OCI-M2 (cell line): ENCODE measurements around the gene HSD17B14.
"Not testable (repeated sequence)": the region's sequence is repeated elsewhere in the genome, so short reads cannot be mapped to it uniquely, and the experiment has no call there.

Source experiments
- DNase-seq: peaks from one replicate; lab custom pipeline; 2025; ENCODE audit not compliant: unreplicated experiment; lab: John Stamatoyannopoulos, UW

The HSD17B14 gene

DNA sequence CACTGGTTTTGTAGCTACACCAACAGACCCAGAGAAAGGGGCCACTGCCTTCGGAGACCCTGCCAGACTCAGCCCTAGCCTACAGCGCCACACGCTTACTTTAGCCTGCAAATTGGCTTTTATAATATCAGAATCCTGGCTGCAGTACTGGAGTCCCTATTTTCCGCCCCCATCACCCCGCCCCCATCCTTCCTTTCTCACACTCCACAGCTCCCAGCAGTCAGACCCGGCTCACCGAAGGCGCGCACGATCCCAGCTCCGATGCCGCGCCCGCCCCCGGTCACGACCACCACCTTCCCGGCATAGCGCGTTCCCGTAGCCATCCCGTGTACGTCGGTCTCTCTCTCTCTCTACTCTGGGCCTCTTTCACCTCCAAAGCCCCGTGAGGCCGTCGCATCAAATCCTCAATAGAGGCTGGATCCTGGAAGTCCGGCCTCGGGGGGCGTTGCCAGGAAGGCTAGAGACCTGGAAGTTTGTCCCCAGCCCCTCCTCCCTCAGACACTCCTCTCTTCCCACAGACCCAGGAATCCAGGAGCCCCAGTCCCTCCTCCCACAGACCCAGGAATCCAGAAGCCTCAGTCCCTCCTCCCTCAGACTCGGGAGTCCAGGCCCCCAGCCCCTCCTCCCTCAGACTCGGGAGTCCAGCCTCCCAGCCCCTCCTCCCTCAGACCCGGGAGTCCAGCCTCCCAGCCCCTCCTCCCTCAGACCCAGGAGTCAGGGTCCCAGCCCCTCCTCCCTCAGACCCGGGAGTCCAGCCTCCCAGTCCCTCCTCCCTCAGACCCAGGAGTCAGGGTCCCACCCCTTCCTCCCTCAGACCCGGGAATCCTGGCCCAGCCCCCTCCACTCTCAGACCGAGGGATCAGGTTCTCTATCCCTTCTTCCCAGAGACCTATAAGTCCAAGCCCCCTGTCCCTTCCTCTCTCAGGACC, at the start of gene HSD17B14:
TSS of gene HSD17B14 (minus strand) at position 403 of the 929 bp plus-strand sequence. CDS start at position 323, 80 bp downstream.
- no peak for DNase-seq

DNA sequence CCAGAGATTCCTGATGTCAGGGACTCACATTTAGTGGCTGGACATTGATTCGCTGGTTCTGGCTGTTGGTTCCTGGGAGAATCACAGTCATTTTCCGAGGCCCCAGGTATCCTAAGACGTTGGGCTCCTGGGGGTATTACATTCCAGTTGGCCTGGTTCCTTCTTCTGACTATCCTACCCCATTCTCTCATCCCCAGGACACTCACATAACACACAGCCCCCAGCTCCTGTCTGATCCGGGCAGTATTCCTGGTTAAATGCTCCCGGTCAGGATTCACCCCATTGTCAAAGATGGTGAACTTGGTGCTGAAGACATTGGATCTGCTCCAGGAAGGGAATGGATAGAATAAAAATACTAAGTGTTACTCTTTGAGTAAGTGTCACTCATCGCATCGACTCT, 47.4 kb upstream of the HSD17B14 start:
- no peak for DNase-seq

DNA sequence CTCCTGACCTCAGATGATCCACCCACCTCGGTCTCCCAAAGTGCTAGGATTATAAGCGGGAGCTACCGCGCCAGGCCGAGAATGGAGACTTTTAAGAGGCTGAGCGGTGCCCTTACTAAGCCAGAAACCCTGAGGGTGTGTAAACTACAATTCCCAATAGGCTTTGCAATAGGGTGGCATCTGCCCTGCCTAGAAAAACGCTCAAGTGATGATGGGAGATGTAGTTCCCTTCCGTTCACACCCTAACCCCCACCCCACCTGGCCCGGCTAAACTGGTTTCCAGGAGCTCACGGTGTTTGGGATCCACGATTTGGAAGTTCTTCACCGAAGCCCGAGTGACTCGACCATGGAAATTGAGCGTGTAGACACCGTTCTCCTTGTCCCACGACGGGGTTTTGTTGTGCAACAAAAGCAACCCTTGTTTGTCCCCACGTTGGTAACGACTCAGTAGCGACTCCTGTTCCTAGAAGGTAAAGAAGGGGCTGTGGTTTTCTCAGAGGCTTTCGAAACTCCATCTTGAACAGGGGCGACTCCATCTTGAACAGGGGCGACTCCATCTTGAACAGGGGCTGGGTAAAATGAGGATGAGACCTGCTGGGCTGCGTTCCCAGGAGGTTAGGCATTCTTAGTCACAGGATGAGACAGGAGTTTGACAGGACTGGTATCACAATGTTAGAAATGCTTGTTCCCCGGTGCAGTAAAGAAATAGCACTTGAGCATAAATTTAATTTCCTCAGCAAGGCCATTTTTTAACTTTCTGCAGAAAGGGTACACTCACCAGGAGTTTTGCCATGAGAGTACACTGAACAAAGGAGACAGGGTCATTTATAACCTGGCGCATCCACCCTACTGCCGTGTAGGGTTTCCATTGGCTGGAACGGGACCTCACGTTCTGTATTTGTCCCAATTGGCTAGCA, 45.7 kb upstream of the HSD17B14 start:
- no peak for DNase-seq

DNA sequence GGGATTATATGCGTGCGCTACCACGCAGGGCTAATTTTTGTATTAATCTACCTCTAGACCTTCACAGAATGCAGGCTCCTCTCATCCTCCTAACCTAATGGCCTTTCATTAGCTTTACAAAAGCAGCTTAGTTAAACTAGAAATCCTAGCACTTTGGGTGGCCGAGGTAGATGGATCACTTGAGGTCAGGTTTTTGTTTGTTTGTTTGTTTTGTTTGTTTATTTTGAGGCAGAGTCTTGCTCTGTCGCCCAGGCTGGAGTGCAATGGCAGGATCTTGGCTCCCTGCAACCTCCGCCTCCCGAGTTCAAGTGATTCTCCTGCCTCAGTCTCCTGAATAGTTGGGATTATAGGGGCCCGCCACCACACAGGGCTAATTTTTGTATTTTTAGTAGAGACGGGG, 43.4 kb upstream of the HSD17B14 start:
- not testable (repeated sequence) for DNase-seq

DNA sequence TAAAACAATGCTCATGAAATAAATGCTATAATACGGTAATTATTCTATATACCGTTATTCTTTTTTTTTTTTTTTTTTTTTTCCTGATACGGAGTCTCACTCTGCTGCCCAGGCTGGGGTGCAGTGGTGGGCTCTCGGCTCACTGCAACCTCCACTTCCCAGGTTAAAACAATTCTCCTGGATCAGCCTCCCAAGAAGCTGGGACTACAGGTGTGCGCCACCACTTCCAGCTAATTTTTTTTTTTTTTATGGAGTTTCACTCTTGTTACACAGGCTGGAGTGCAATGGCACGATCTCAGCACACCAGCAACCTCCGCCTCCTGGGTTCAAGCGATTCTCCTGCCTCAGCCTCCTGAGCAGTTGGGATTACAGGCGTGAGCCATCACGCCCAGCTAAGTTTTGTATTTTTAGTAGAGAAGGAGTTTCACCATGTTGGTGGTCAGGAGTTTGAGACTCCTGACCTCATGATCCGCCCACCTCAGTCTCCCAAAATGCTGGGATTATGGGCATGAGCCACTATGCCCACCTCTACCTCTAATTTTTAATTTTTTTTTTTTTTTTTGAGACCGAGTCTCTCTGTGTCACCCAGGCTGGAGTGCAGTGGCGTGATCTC, 42.8 kb upstream of the HSD17B14 start:
- DNase-seq: no peak

DNA sequence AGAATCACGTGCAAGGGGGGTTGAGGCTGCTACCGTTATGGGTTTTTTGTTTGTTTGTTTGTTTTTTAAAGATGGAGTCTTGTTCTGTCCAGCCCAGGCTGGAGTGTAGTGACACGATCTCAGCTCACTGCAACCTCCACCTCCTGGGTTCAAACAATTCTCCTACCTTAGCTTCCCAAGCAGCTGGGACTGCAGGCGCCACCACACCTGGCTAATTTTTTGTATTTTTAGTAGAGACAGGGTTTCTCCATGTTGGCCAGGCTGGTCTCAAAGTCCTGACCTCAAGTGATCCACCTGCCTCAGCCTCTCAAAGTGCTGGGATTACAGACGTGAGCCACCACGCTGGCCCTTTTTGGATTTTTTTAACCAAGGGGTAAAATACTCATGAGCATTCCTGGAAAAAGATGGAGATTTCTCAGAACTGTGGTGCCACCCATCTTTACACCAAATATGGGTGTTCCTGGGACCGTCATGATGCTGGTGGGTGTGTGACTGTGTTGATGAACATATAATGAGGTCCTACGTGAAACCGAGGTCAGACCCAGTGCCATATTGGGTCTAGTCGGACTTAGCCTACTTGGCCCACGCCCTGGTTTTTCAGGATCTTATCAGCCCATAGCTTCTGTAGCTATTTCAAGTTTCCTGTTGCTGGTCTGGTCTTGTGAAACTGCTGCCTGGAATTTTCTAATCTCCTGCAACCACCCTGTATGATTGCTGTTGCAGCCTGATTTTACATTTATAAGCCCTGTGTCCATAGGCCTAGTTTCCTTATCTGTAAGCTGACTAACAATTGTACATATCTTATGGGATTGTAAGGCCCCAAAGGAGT, 42.1 kb upstream of the HSD17B14 start:
- DNase-seq: peak; percentile 79

DNA sequence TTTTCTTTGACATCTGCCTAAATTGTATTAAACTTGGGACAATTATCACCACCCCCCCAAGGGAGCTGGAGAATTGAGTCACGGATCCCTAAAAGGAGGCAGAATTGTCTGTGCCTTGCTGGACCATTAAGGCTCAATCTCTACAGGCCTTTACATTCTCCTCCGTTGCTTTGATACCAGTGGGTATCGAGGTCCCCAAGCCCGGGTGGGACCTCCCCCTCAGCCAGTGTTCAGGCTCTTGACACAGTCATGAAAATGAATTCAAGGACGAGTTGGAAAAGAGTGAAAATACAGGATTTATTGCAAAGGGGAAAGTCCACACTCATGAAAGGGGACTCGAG, 41.5 kb upstream of the HSD17B14 start:
- DNase-seq: no peak

DNA sequence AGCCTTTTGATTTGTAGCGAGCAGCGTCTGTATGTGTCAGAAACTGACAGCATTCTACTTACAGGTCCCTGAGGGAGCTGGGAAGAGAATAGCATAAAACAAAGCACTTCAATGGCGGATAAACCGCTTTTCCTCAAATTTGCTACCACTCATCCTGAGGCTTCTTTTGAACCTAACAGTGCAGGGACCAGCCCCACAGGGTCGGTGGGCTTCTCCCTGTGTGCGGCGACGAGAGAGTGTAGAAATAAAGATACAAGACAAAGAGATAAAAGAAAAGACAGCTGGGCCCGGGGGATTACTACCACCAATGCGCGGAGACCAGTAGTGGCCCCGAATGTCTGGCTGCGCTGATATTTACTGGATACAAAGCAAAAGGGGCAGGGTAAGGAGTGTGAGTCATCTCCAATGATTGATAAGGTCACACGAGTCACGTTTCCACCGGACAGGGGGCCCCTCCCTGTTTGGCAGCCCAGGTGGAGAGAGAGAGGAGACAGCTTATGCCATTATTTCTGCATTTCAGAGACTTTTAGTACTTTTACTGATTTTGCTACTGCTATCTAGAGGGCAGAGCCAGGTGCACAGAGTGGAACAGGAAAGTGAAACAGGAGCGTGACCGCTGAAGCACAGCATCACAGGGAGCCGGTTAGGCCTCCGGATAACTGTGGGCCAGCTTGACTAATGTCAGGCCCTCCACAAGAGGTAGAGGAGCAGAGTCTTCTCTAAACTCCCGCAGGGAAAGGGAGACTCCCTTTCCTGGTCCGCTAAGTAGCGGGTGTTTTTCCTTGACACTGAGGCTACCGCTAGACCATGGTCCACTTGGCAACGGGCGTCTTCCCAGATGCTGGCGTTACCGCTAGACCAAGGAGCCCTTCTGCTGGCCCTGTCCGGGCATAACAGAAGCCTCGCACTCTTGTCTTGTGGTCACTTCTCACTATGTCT, 40.0 kb upstream of the HSD17B14 start:
- DNase-seq: peak; percentile 75

DNA sequence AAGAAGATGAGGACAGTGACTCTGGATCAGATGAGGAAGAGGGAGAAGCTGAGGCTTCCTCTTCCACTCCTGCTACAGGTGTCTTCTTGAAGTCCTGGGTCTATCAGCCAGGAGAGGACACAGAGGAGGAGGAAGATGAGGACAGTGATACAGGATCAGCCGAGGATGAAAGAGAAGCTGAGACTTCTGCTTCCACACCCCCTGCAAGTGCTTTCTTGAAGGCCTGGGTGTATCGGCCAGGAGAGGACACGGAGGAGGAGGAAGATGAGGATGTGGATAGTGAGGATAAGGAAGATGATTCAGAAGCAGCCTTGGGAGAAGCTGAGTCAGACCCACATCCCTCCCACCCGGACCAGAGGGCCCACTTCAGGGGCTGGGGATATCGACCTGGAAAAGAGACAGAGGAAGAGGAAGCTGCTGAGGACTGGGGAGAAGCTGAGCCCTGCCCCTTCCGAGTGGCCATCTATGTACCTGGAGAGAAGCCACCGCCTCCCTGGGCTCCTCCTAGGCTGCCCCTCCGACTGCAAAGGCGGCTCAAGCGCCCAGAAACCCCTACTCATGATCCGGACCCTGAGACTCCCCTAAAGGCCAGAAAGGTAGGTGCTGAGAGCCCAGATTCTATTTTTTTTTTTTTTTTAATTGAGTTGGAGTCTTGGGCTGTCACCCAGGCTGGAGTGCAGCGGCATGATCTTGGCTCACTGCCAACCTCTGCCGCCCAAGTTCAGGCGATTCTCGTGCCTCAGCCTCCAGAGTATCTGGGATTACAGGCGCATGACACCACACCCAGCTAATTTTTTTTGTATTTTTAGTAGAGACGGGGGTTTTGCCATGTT, 38.2 kb upstream of the HSD17B14 start:
- DNase-seq: no peak

DNA sequence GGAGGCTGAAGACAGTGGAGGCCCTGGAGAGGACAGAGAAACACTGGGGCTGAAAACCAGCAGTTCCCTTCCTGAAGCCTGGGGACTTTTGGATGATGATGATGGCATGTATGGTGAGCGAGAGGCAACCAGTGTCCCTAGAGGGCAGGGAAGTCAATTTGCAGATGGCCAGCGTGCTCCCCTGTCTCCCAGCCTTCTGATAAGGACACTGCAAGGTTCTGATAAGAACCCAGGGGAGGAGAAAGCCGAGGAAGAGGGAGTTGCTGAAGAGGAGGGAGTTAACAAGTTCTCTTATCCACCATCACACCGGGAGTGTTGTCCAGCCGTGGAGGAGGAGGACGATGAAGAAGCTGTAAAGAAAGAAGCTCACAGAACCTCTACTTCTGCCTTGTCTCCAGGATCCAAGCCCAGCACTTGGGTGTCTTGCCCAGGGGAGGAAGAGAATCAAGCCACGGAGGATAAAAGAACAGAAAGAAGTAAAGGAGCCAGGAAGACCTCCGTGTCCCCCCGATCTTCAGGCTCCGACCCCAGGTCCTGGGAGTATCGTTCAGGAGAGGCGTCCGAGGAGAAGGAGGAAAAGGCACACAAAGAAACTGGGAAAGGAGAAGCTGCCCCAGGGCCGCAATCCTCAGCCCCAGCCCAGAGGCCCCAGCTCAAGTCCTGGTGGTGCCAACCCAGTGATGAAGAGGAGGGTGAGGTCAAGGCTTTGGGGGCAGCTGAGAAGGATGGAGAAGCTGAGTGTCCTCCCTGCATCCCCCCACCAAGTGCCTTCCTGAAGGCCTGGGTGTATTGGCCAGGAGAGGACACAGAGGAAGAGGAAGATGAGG, 37.4 kb upstream of the HSD17B14 start:
- DNase-seq: peak; percentile 61

DNA sequence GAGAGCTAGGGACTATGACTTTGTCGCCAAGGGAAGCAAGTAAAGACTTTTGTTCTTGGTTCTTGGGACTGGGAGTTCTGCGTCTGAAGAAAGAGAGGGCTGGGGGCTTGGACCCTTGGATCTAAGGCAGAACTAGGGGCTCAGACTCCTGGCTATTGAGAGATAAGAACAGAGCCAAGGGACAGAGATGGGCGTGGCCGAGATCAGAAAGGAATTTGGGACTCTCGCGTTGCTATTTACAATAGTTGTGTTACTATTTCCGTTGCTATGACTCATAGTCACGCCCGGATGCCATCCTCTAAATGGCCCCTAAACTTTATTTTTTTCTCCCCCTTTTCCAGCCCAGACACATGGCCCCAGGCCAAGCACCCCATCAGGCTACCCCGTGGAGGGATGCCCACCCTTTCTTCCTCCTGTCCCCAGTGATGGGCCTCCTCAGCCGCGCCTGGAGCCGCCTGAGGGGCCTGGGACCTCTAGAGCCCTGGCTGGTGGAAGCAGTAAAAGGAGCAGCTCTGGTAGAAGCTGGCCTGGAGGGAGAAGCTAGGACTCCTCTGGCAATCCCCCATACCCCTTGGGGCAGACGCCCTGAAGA, 36.7 kb upstream of the HSD17B14 start:
- peak; percentile 76 for DNase-seq

DNA sequence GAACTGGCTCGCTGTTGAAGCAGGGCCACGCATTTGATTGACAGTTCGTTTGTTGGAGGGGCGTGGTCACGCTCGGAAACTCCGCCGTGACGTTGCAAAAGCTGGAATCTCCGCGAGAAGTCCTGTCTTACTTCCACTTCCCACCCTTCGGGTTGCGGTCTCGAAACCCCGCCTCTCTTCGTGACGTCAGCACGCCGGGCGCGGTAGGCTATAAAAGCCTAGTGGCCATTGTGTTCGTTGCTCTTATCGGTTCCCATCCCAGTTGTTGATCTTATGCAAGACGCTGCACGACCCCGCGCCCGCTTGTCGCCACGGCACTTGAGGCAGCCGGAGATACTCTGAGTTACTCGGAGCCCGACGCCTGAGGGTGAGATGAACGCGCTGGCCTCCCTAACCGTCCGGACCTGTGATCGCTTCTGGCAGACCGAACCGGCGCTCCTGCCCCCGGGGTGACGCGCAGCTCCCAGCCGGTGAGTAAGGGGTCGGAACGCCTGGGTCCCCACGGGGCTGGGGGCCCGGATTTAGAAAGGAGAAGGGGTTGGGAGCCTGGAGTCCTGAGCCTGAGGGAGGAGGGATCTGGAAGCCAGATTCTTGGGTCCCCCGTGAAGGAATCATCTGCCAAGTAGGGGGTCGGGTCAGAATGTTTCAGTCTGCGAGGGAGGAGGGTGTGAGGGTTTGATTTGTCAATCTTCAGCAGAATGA, 36.0 kb upstream of the HSD17B14 start, which contains the start of gene PPP1R15A:
TSS of gene PPP1R15A (plus strand) at position 240 of the 702 bp plus-strand sequence. CDS start 813 bp downstream, outside the sequence.
- peak; percentile 98 for DNase-seq

DNA sequence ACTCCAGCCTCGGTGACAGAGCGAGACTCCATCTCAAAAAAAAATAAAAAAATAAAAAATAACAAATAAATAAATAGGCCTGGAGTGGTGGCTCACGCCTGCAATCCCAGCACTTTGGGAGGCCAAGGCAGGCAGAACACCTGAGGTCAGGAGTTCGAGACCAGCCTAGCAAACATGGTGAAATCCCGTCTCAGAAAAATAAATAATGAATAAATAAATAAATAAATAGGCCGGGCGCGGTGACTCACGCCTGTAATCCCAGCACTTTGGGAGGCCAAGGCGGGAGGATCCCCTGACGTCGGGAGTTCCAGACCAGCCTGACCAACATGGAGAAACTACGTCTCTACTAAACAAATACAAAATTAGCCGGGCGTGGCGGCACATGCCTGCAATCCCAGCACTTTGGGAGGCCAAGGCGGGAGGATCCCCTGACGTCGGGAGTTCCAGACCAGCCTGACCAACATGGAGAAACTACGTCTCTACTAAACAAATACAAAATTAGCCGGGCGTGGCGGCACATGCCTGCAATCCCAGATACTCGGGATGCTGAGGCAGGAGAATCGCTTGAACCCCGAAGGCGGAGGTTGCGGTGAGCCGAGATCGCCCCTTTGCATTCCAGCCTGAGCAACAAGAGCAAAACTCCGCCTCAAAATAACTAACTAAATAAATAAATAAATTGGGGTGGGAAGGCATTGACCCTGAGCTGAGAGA, 35.3 kb upstream of the HSD17B14 start:
- not testable (repeated sequence) for DNase-seq

DNA sequence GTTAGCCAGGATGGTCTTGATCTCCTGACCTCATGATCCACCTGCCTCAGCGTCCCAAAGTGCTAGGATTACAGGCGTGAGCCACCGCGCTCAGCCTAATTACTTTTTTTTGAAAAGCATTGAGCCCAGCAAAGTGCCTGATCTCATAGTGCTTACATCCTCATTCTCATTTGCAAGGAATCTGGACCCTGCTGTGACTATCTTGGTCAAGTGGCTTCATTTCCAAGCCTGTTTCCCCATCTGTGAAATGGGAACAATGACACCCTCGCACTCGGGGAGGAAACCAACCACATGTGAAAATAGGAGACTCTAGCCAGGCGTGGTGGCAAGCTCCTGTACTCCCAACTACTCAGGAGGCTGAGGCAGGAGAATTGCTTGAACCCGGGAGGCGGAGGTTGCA, 33.8 kb upstream of the HSD17B14 start:
- no peak for DNase-seq

DNA sequence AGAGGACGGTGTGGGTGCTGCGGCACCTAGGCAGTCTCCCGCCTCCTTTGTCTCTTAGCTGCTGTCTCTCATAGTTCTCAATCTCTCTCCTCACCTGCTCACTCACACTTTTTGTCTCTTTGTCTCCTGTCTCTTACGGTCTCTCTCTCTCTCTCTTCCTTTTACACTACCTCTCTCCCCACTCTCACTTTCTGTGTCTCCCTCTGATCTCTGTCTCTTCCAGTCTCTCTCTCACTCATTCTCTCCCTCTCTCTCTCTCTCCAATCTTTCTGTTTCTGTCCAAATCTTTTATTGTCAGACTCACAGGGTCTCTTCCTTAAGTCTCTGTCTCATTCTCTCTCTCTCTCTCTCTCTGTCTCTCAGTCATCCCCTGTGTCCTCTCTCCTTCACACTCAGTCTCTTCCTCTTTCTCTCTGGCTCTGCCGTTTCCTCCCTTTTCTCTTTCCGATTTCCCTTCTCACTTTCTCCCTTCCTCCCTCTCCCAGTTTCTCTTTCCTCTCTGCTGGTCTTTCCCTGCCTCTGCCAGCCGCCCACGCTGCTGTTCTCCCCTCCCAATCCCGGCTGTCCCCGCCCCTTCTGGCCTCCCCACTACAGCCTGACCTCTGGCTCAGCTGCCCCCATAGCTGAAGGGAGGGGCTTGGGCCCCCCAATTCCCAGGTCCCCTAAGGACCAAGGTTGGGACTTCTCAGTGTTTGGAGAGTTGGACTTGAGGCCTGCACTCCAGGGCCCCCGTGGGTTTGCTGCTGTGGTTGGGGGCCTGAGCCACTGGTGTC, 32.0 kb upstream of the HSD17B14 start, which contains the start of gene PLEKHA4:
TSS of gene PLEKHA4 (minus strand) at position 504 of the 773 bp plus-strand sequence. CDS start 997 bp downstream, outside the sequence.
- DNase-seq: no peak
